A549 (cell line): Measurements from ENCODE around the gene PPA2. TPM values are rescaled to one million over a fixed set of nuclear protein-coding genes. Genes with fewer than 3 reads are reported as not detected.

Experiments used
- ATAC-seq, 2 experiments: fragments of 200-7000 bp in 1 of 2; fragments of >200 bp in 1 of 2; cut with Nextera tagmentation in 1 of 2; cut with Tn5 transposase in 1 of 2; 3 replicates each; pipeline versions ENCODE4 v1.8.0 to v1.9.1; 2018 to 2020; ENCODE audit warnings: mild to moderate bottlenecking in 1 of 2, moderate library complexity in 1 of 2
- CTCF ChIA-PET: fragments of 300-600 bp; sonication (Branson Sonifier 250); formaldehyde crosslinking; extraction: SDS; loops from one replicate; lab custom pipeline; 2021; ENCODE audit warnings: antibody characterized with exemption, inconsistent platforms; lab: Yijun Ruan, JAX
- POLR2A ChIA-PET: fragments of 350-600 bp; formaldehyde crosslinking; extraction: SDS; loops from one replicate; lab custom pipeline; 2021; ENCODE audit warnings: antibody characterized with exemption, inconsistent platforms; lab: Yijun Ruan, JAX
- DNase-seq, 2 experiments: peaks; one replicate each; pipeline versions ENCODE4 v3.0.0 to v3.0.0-alpha.2; 2011 to 2016; ENCODE audit warnings: low read depth in 1 of 2, low spot score in 1 of 2
- FAIRE-seq: peaks from 2 replicates; lab custom pipeline; 2011; peaks lifted over from hg19 to GRCh38; lab: Jason Lieb, UNC
- H3K27ac ChIP-seq, 2 experiments: fragments of >200 bp; sonication (Bioruptor Twin); formaldehyde crosslinking; 3 replicates each; pipeline ENCODE4 v1.5.1; 2016 to 2017
- H3K4me1 ChIP-seq: fragments of >200 bp; sonication (Bioruptor Twin); formaldehyde crosslinking; 3 replicates; pipeline ENCODE4 v1.6.1; 2016
- H3K4me2 ChIP-seq: fragments of >200 bp; sonication (Bioruptor Twin); formaldehyde crosslinking; 3 replicates; pipeline ENCODE4 v1.6.1; 2016
- H3K4me3 ChIP-seq: fragments of >200 bp; sonication (Bioruptor Twin); formaldehyde crosslinking; 3 replicates; pipeline ENCODE4 v1.5.1; 2016
- H3K9me3 ChIP-seq: fragments of >200 bp; sonication (Bioruptor Twin); formaldehyde crosslinking; 3 replicates; pipeline ENCODE4 v1.6.1; 2016
- BCL3 ChIP-seq: fragments of >200 bp; sonication (Bioruptor Twin); formaldehyde crosslinking; IDR thresholded peaks from 3 replicates; pipeline ENCODE4 v1.6.1; 2016
- E2F6 ChIP-seq: IDR thresholded peaks from 2 replicates; pipeline ENCODE4 v1.6.1; 2012; ENCODE audit warnings: low read depth, borderline replicate concordance
- EHMT2 ChIP-seq: fragments of 200-600 bp; sonication (generic); IDR thresholded peaks from 2 replicates; pipeline ENCODE4 v1.6.1; 2016; ENCODE audit warnings: antibody characterized with exemption, low read depth, mild to moderate bottlenecking, moderate library complexity
- ELK1 ChIP-seq: fragments of 150-350 bp; IDR thresholded peaks from 2 replicates; pipeline ENCODE4 v1.6.1; 2014; ENCODE audit warnings: low read depth, mild to moderate bottlenecking, low read length
- EP300 ChIP-seq, 2 experiments: fragments of >200 bp; sonication (Bioruptor Twin); formaldehyde crosslinking; IDR thresholded peaks; 2 replicates in 1 of 2; 3 replicates in 1 of 2; pipeline ENCODE4 v1.6.1; 2016 to 2017
- FOSL2 ChIP-seq, 2 experiments: fragments of 450-650 bp in 1 of 2; fragments of >200 bp in 1 of 2; sonication (Bioruptor Twin) in 1 of 2; formaldehyde crosslinking; IDR thresholded peaks; 2 replicates each; pipeline versions ENCODE4 v1.5.0 to v1.6.1; 2016 to 2020; ENCODE audit warnings: mild to moderate bottlenecking in 1 of 2, moderate library complexity in 1 of 2
- FOXS1 ChIP-seq: fragments of 250-450 bp; sonication (Bioruptor Pico); IDR thresholded peaks from 2 replicates; pipeline ENCODE4 v1.5.0; 2020; ENCODE audit warnings: mild to moderate bottlenecking, moderate library complexity
- HDAC2 ChIP-seq: fragments of 200-600 bp; sonication (generic); IDR thresholded peaks from 2 replicates; pipeline ENCODE4 v1.6.1; 2016
- HOXA7 ChIP-seq: fragments of 250-450 bp; sonication (Bioruptor Pico); IDR thresholded peaks from 2 replicates; pipeline ENCODE4 v1.5.0; 2020; ENCODE audit warnings: mild to moderate bottlenecking, moderate library complexity
- HOXB13 ChIP-seq: fragments of 250-450 bp; sonication (Bioruptor Pico); IDR thresholded peaks from 2 replicates; pipeline ENCODE4 v1.5.0; 2020; ENCODE audit warnings: low read depth, mild to moderate bottlenecking, moderate library complexity
- HOXB5 ChIP-seq: fragments of 250-450 bp; sonication (Bioruptor Pico); IDR thresholded peaks from 2 replicates; pipeline ENCODE4 v1.5.0; 2020; ENCODE audit warnings: mild to moderate bottlenecking, moderate library complexity
- KDM5A ChIP-seq: fragments of 200-600 bp; sonication (generic); IDR thresholded peaks from 2 replicates; pipeline ENCODE4 v1.6.1; 2016; ENCODE audit warnings: antibody characterized with exemption, mild to moderate bottlenecking
- MAFK ChIP-seq: fragments of 450-650 bp; IDR thresholded peaks from 2 replicates; pipeline ENCODE4 v1.6.1; 2014; ENCODE audit not compliant: partially characterized antibody
- MAZ ChIP-seq: fragments of 150-350 bp; IDR thresholded peaks from 2 replicates; pipeline ENCODE4 v1.6.1; 2014; ENCODE audit warnings: antibody characterized with exemption, low read depth, low read length, borderline replicate concordance
- NFE2L2 ChIP-seq: fragments of 150-350 bp; conservative IDR thresholded peaks from 2 replicates; pipeline ENCODE4 v1.6.1; 2014; ENCODE audit warnings: low read length
- PBX3 ChIP-seq: IDR thresholded peaks from 2 replicates; pipeline ENCODE4 v1.6.1; 2012
- POLR2A ChIP-seq: IDR thresholded peaks from 2 replicates; pipeline ENCODE4 v1.6.1; 2012; ENCODE audit warnings: mild to moderate bottlenecking, low read length
- POLR2AphosphoS2 ChIP-seq: conservative IDR thresholded peaks from 2 replicates; pipeline ENCODE4 v1.6.1; 2012; ENCODE audit warnings: low read length, improper control_type of control experiment, inconsistent platforms
- RAD21 ChIP-seq, 2 experiments: fragments of >200 bp in 1 of 2; sonication (Bioruptor Twin) in 1 of 2; formaldehyde crosslinking in 1 of 2; IDR thresholded peaks in 1 of 2; conservative IDR thresholded peaks in 1 of 2; 2 replicates in 1 of 2; 3 replicates in 1 of 2; pipeline ENCODE4 v1.6.1; 2012 to 2018; ENCODE audit warnings: inconsistent platforms in 1 of 2
- RARB ChIP-seq: fragments of 250-450 bp; sonication (Bioruptor Pico); IDR thresholded peaks from 2 replicates; pipeline ENCODE4 v1.8.0; 2021; ENCODE audit warnings: mild to moderate bottlenecking, moderate library complexity
- SREBF2 ChIP-seq: fragments of 450-650 bp; IDR thresholded peaks from 2 replicates; pipeline ENCODE4 v1.6.1; 2014; ENCODE audit warnings: mild to moderate bottlenecking, moderate library complexity
- TFCP2L1 ChIP-seq: fragments of 250-450 bp; sonication (Bioruptor Pico); IDR thresholded peaks from 2 replicates; pipeline ENCODE4 v1.5.0; 2021; ENCODE audit warnings: mild to moderate bottlenecking
- ZFP36 ChIP-seq: fragments of 450-650 bp; IDR thresholded peaks from 2 replicates; pipeline ENCODE4 v1.6.1; 2014; ENCODE audit warnings: borderline replicate concordance; ENCODE audit not compliant: partially characterized antibody
- ZSCAN20 ChIP-seq: fragments of 250-450 bp; sonication (Bioruptor Pico); IDR thresholded peaks from 2 replicates; pipeline ENCODE4 v1.8.0; 2022; ENCODE audit warnings: mild to moderate bottlenecking, moderate library complexity
- WGBS: methylation state at CpG from one replicate; pipeline ENCODE4 v1.1.6; 2017; ENCODE audit errors: missing lambda C conversion rate; 5-methylcytosine and 5-hydroxymethylcytosine counted together
- polyA plus RNA-seq, 4 experiments: library from polyadenylated mRNA; depleted of rRNA in 3 of 4; stranded (reverse); fragments of >200 nt; fragmentation: RNase III in 1 of 4; extraction: RNeasy Plus Mini Kit Qiagen cat#74134 plus additional on column Dnase treatment in 1 of 4; gene quantifications; 2 replicates in 3 of 4; 3 replicates in 1 of 4; pipeline ENCODE4 v1.2.3, GENCODE V29; 2011 to 2017
- small RNA-seq, 6 experiments: library from RNA; depleted of rRNA; stranded (forward); fragments of <200 nt; gene quantifications; one replicate each; pipeline ENCODE3, GENCODE V24; 2012

PPA2 gene
- polyA plus RNA-seq, 2 of the 4 experiments (the other 2 are of a cell fraction), result 89.1 to 140 TPM

- no peak overlapping the region for H3K4me2 ChIP-seq
- POLR2A ChIA-PET, result no interaction called here
- H3K4me3 ChIP-seq, result no peak overlapping the region
- H3K9me3 ChIP-seq, result no peaks in the 10 kb centered on the region
- FAIRE-seq (no peak), DNase-seq (no peak), ATAC-seq (no peak)
- no peaks in the 10 kb centered on the region for H3K4me1 ChIP-seq
- TF ChIP-seq NFE2L2, result no peak
- no peak for TF ChIP-seq KDM5A
- no peak for TF ChIP-seq EHMT2
- no peak for TF ChIP-seq FOSL2 (IDR thresholded peaks at IDR 0.05)
- TF ChIP-seq FOSL2 (CRISPR knock-in tag; IDR thresholded peaks at IDR 0.05), result no peak
- no peak for TF ChIP-seq RAD21 (conservative IDR thresholded peaks at IDR 0.05 in 1 of 2, IDR thresholded peaks at IDR 0.05 in 1 of 2)
- TF ChIP-seq POLR2A, result no peak
- TF ChIP-seq MAZ, result no peak
- no peak for TF ChIP-seq MAFK
- no peak for TF ChIP-seq HDAC2
- no peak for TF ChIP-seq POLR2AphosphoS2
- TF ChIP-seq EP300 (IDR thresholded peaks at IDR 0.05), result no peak
- TF ChIP-seq ELK1, result no peak
- TF ChIP-seq HOXA7 (CRISPR knock-in tag), result no peak
- TF ChIP-seq FOXS1 (CRISPR knock-in tag), result no peak
- no peak for TF ChIP-seq ZFP36
- no peak for TF ChIP-seq TFCP2L1 (CRISPR knock-in tag)
- CTCF ChIA-PET, result no interaction called here
- no peak overlapping the region for H3K27ac ChIP-seq
These were observed 145.9 kb downstream of the PPA2 start for GRCh38 chr4:105327956-105328355.

GRCh38 chr4:105327222-105327621 is 146.6 kb downstream of the PPA2 start:
- no peak for DNase-seq
- Histone ChIP-seq H3K9me3 (no peaks in the 10 kb centered on the region), H3K4me1 (no peaks in the 10 kb centered on the region), H3K4me2 (no peak overlapping the region), H3K27ac (no peak overlapping the region), H3K4me3 (no peak overlapping the region)
- no peak for FAIRE-seq
- WGBS, result 4% methylated on average over 2 of the region's 2 CpGs
- TF ChIP-seq SREBF2 (no peak), PBX3 (no peak), HOXB13 (CRISPR knock-in tag) (no peak), POLR2AphosphoS2 (no peak), RARB (CRISPR knock-in tag) (no peak), BCL3 (no peak), HOXA7 (CRISPR knock-in tag) (no peak), E2F6 (no peak), ZSCAN20 (no peak), HOXB5 (CRISPR knock-in tag) (no peak)
- no peak for ATAC-seq
- CTCF ChIA-PET, result no interaction called here
- POLR2A ChIA-PET, result no interaction called here

Small RNA genes within 50 kb of the gene (small RNA-seq; reads per million reads assigned to genes)
- 0 to 0.86 (median 0.18) reads per million in 6 experiments for gene RNU6-553P

Other genes starting within 250 kb of the PPA2 start
- 0.05 TPM in 1 of 2 replicates, not detected in the other for gene ARHGEF38, start 78.6 kb upstream of the PPA2 start, polyA plus RNA-seq (2011; rRNA removed)
- gene ARHGEF38, start 78.6 kb upstream of the PPA2 start, polyA plus RNA-seq (2017; fragmentation: RNase III; extraction: RNeasy Plus Mini Kit Qiagen cat#74134 plus additional on column Dnase treatment), result not detected in 3 replicates
- gene INTS12, start 234.6 kb upstream of the PPA2 start, polyA plus RNA-seq (2011; rRNA removed), result 36.0 and 39.0 TPM in 2 replicates
- 11.9 to 14.6 TPM (median 13.0 TPM) in 3 replicates for gene INTS12, start 234.6 kb upstream of the PPA2 start, polyA plus RNA-seq (2017; fragmentation: RNase III; extraction: RNeasy Plus Mini Kit Qiagen cat#74134 plus additional on column Dnase treatment)
- 22.9 and 28.7 TPM in 2 replicates for gene GSTCD, start 234.7 kb upstream of the PPA2 start, polyA plus RNA-seq (2011; rRNA removed)
- 9.0 to 10.0 TPM (median 9.1 TPM) in 3 replicates for gene GSTCD, start 234.7 kb upstream of the PPA2 start, polyA plus RNA-seq (2017; fragmentation: RNase III; extraction: RNeasy Plus Mini Kit Qiagen cat#74134 plus additional on column Dnase treatment)